Stimulated activated CD4-positive, alpha-beta T cell treated with anti-CD3 and anti-CD28 coated beads, Interleukin-2, amount 100 ng/mL, for 24 hours (primary cell): ENCODE results near the gene L3MBTL3.

Source experiments
- DNase-seq, 2 donors: peaks; one replicate each; pipeline ENCODE4 v3.0.0-alpha.2; 2020

The L3MBTL3 gene

GRCh38 chr6:130018292-130018743 lies at the start of gene L3MBTL3:
Gene L3MBTL3 (plus strand): TSS chr6:130018581. CDS start chr6:130042700, 24,119 bp downstream.
- DNase-seq = peak; percentile 88 to 90

GRCh38 chr6:129969064-129969463 lies 49.3 kb upstream of the L3MBTL3 start:
- DNase-seq = no peak

GRCh38 chr6:129976110-129976509 lies 42.3 kb upstream of the L3MBTL3 start:
- no peak for DNase-seq

- DNase-seq = no peak
These were observed 40.0 kb upstream of the L3MBTL3 start for GRCh38 chr6:129978148-129978916.

- no peak for DNase-seq
These were observed 37.6 kb upstream of the L3MBTL3 start for GRCh38 chr6:129980821-129981220.

- no peak for DNase-seq
These were observed 36.8 kb upstream of the L3MBTL3 start for GRCh38 chr6:129981598-129981997.

GRCh38 chr6:129989396-129989795 lies 29.0 kb upstream of the L3MBTL3 start:
- DNase-seq = no peak

GRCh38 chr6:129992881-129993280 lies 25.5 kb upstream of the L3MBTL3 start:
- no peak for DNase-seq

- DNase-seq = no peak
These were observed 24.0 kb upstream of the L3MBTL3 start for GRCh38 chr6:129994410-129994809.

- no peak for DNase-seq
These were observed 22.0 kb upstream of the L3MBTL3 start for GRCh38 chr6:129996387-129996786.

GRCh38 chr6:130000526-130001421 lies 17.6 kb upstream of the L3MBTL3 start:
- no peak for DNase-seq

GRCh38 chr6:130008236-130008873 lies 10.0 kb upstream of the L3MBTL3 start:
- no peak for DNase-seq

- no peak for DNase-seq
These were observed 9.2 kb upstream of the L3MBTL3 start for GRCh38 chr6:130009146-130009545.

GRCh38 chr6:130010387-130010786 lies 8.0 kb upstream of the L3MBTL3 start:
- DNase-seq = no peak

GRCh38 chr6:130012728-130013127 lies 5.7 kb upstream of the L3MBTL3 start:
- no peak for DNase-seq

- peak; percentile 38 to 45 for DNase-seq
These were observed 454 bp downstream of the L3MBTL3 start for GRCh38 chr6:130018744-130019325.

GRCh38 chr6:130019326-130020072 lies 1.1 kb downstream of the L3MBTL3 start:
- DNase-seq = peak; percentile 44 to 50

- DNase-seq = peak; percentile 36 to 52
These were observed 1.9 kb downstream of the L3MBTL3 start for GRCh38 chr6:130020073-130020906.

GRCh38 chr6:130020907-130021629 lies 2.7 kb downstream of the L3MBTL3 start:
- DNase-seq = peak; percentile 70 to 80

GRCh38 chr6:130026859-130027258 lies 8.5 kb downstream of the L3MBTL3 start:
- no peak for DNase-seq
